HG03378 (cell line): Measurements from ENCODE around the gene SPATA2L.

Experiments
- ATAC-seq: cut with Tn5 transposase; IDR thresholded peaks from one replicate; pipeline ENCODE4 v1.9.1; 2021; ENCODE audit warnings: mild to moderate bottlenecking, moderate library complexity; ENCODE audit not compliant: unreplicated experiment

Gene SPATA2L

GRCh38 chr16:89729293-89729692, 27.8 kb upstream of the SPATA2L start:
- no peak for ATAC-seq

GRCh38 chr16:89727406-89728120, 26.1 kb upstream of the SPATA2L start:
- ATAC-seq, result no peak

- no peak for ATAC-seq
Observed at GRCh38 chr16:89723279-89724250, 22.1 kb upstream of the SPATA2L start.

- no peak for ATAC-seq
Observed at GRCh38 chr16:89722392-89723278, 21.1 kb upstream of the SPATA2L start.

- ATAC-seq, result no peak
Observed at GRCh38 chr16:89721546-89722391, 20.3 kb upstream of the SPATA2L start.

- no peak for ATAC-seq
Observed at GRCh38 chr16:89720813-89721545, 19.5 kb upstream of the SPATA2L start, which contains the start of the genes VPS9D1 and ZNF276. VPS9D1 (minus strand) TSS chr16:89720898; CDS start chr16:89720861, 37 bp downstream. ZNF276 (plus strand) TSS chr16:89721537; CDS start chr16:89721641, 104 bp downstream.

GRCh38 chr16:89720551-89720812, 19.0 kb upstream of the SPATA2L start:
- no peak for ATAC-seq

GRCh38 chr16:89717688-89718505, 16.4 kb upstream of the SPATA2L start:
- no peak for ATAC-seq

- no peak for ATAC-seq
Observed at GRCh38 chr16:89716916-89717687, 15.6 kb upstream of the SPATA2L start.

GRCh38 chr16:89716493-89716892, 15.0 kb upstream of the SPATA2L start:
- no peak for ATAC-seq

- ATAC-seq, result no peak
Observed at GRCh38 chr16:89712274-89712781, 10.8 kb upstream of the SPATA2L start.

GRCh38 chr16:89711601-89712273, 10.2 kb upstream of the SPATA2L start:
- no peak for ATAC-seq

GRCh38 chr16:89710709-89711564, 9.4 kb upstream of the SPATA2L start:
- no peak for ATAC-seq

GRCh38 chr16:89709716-89710432, 8.4 kb upstream of the SPATA2L start:
- ATAC-seq, result no peak

- no peak for ATAC-seq
Observed at GRCh38 chr16:89709166-89709565, 7.7 kb upstream of the SPATA2L start.
